ENCODE data around the gene SNRNP200. TPM values are rescaled to one million over a fixed set of nuclear protein-coding genes. Genes with fewer than 3 reads are reported as not detected.

SNRNP200 gene
- total RNA-seq, 6 donors from 2014 or later, result 80.9 to 177 (median 90.9) TPM

- 86 to 87% methylated on average over 6 of the region's 6 CpGs for WGBS, 2 donors
- ATAC-seq (ENCODE audit: low FRiP score in 2 of 2), result no peak
Observed at GRCh38 chr2:96233436-96233835, 71.9 kb downstream of the SNRNP200 start.

DNA sequence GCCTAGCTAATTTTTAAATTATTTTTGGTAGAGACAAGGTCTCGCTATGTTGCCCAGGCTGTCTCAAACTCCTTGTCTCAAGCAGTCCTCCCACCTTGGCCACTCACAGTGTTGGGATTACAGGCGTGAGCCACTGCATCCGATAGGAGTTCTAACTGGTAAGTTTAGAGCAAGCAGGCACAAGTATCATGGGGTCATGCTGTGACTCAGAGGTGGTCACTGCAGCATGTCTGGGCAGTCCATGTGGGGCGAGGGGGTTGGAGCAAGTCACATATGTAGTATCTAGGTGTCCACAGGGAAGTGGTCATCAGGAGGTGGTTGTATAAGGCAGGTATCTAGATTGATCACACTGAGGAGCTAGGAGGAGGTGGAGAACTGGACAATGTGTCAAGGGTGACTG, 74.0 kb downstream of the SNRNP200 start:
- H3K9me3 ChIP-seq, result no peaks in the 10 kb centered on the region
- no peaks in the 10 kb centered on the region for H3K36me3 ChIP-seq
- H3K27me3 ChIP-seq, result no peaks in the 10 kb centered on the region
- DNase-seq, result no peak
- TF ChIP-seq, protein P1, sequence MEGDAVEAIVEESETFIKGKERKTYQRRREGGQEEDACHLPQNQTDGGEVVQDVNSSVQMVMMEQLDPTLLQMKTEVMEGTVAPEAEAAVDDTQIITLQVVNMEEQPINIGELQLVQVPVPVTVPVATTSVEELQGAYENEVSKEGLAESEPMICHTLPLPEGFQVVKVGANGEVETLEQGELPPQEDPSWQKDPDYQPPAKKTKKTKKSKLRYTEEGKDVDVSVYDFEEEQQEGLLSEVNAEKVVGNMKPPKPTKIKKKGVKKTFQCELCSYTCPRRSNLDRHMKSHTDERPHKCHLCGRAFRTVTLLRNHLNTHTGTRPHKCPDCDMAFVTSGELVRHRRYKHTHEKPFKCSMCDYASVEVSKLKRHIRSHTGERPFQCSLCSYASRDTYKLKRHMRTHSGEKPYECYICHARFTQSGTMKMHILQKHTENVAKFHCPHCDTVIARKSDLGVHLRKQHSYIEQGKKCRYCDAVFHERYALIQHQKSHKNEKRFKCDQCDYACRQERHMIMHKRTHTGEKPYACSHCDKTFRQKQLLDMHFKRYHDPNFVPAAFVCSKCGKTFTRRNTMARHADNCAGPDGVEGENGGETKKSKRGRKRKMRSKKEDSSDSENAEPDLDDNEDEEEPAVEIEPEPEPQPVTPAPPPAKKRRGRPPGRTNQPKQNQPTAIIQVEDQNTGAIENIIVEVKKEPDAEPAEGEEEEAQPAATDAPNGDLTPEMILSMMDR (IDR thresholded peaks at IDR 0.05), result no peak
- TF ChIP-seq EP300 (IDR thresholded peaks at IDR 0.05) (no peak), POLR2A (IDR thresholded peaks at IDR 0.05) (no peak), POLR2AphosphoS5 (IDR thresholded peaks at IDR 0.05) (no peak)
- no peak overlapping the region for H3K27ac ChIP-seq
- ATAC-seq (ENCODE audit: low FRiP score in 2 of 2), result no peak
- WGBS, 2 donors, result 100% methylated on average over 3 to 4 of the region's 4 CpGs
- H3K4me3 ChIP-seq, result no peak overlapping the region
- no peaks in the 10 kb centered on the region for H3K4me1 ChIP-seq

More at GRCh38 chr2:96233436-96233835, 71.9 kb downstream of the SNRNP200 start:
- no peaks in the 10 kb centered on the region for H3K27me3 ChIP-seq
- no peaks in the 10 kb centered on the region for H3K36me3 ChIP-seq
- DNase-seq, result no peak
- no peaks in the 10 kb centered on the region for H3K9me3 ChIP-seq
- H3K4me1 ChIP-seq, result no peaks in the 10 kb centered on the region
- H3K4me3 ChIP-seq, result no peak overlapping the region
- H3K27ac ChIP-seq, result no peak overlapping the region
- TF ChIP-seq POLR2AphosphoS5 (IDR thresholded peaks at IDR 0.05), result no peak

GRCh38 chr2:96225016-96225533, 80.3 kb downstream of the SNRNP200 start:
- TF ChIP-seq POLR2AphosphoS5 (IDR thresholded peaks at IDR 0.05), result no peak
- TF ChIP-seq EP300 (IDR thresholded peaks at IDR 0.05), result no peak
- no peak for TF ChIP-seq POLR2A (IDR thresholded peaks at IDR 0.05)
- TF ChIP-seq, protein P1 (IDR thresholded peaks at IDR 0.05), result no peak
- ATAC-seq (ENCODE audit: low FRiP score in 2 of 2) (peak in 1 of 2 donors; percentile 57), DNase-seq (no peak)
- peaks cover 0 to 6% (median 0%) of the 10 kb centered on the region in 4 donors for H3K4me1 ChIP-seq
- H3K27me3 ChIP-seq, result no peaks in the 10 kb centered on the region
- H3K9me3 ChIP-seq, result no peaks in the 10 kb centered on the region
- 42 to 44% methylated on average over 3 of the region's 3 CpGs for WGBS, 2 donors
- no peak overlapping the region for H3K4me3 ChIP-seq
- H3K27ac ChIP-seq, result peak overlapping the region in 2 of 4 donors; percentile 56 to 61
- no peaks in the 10 kb centered on the region for H3K36me3 ChIP-seq

Other genes starting within 250 kb of the SNRNP200 start
- 1 to 10 TPM in 1 of 6 donors, under 1 TPM in 5; 0.15 to 1.0 (median 0.31) TPM for gene ADRA2B, start 189.0 kb downstream of the SNRNP200 start, total RNA-seq
- 1 to 10 TPM in 1 of 6 donors, under 1 TPM in 2, not detected in 3; 0.23 to 1.3 (median 0.27) TPM for gene ASTL, start 167.0 kb downstream of the SNRNP200 start, total RNA-seq
- gene DUSP2, start 160.1 kb downstream of the SNRNP200 start, total RNA-seq, result 10 to 100 TPM in 4 of 6 donors, 1 to 10 TPM in 2; 6.9 to 21.0 (median 12.5) TPM
- 100 to 1,000 TPM in 4 of 6 donors, 10 to 100 TPM in 2; 76.4 to 226 (median 166) TPM for gene STARD7, start 96.7 kb downstream of the SNRNP200 start, total RNA-seq
- gene TMEM127, start 39.5 kb downstream of the SNRNP200 start, total RNA-seq, result 10 to 100 TPM; 21.0 to 75.8 (median 44.8) TPM
- gene CIAO1, start 39.3 kb downstream of the SNRNP200 start, total RNA-seq, result 100 to 1,000 TPM in 3 of 6 donors, 10 to 100 TPM in 3; 69.0 to 169 (median 91.0) TPM
- gene ITPRIPL1, start 19.8 kb upstream of the SNRNP200 start, total RNA-seq, result 1 to 10 TPM in 5 of 6 donors, under 1 TPM in 1; 0.57 to 5.5 (median 1.9) TPM
- 1 to 10 TPM; 1.0 to 2.6 (median 1.7) TPM for gene NCAPH, start 30.2 kb upstream of the SNRNP200 start, total RNA-seq
- 1 to 10 TPM in 2 of 6 donors, under 1 TPM in 1, not detected in 3; 0.61 to 2.6 (median 1.1) TPM for gene NEURL3, start 199.8 kb upstream of the SNRNP200 start, total RNA-seq
- gene ARID5A, start 231.2 kb upstream of the SNRNP200 start, total RNA-seq, result 10 to 100 TPM; 18.6 to 57.2 (median 39.7) TPM